Parathyroid adenoma (tissue), 2 donors: ENCODE results near the gene SYNPO2.

Experiments used
- H2AFZ ChIP-seq: fragments of 300-600 bp; sonication (generic); one replicate; pipeline ENCODE4 v1.7.0; 2017; ENCODE audit warnings: antibody characterized with exemption, mild to moderate bottlenecking
- H3K27ac ChIP-seq: fragments of 300-600 bp; sonication (generic); one replicate; pipeline ENCODE4 v1.7.0; 2017
- H3K27me3 ChIP-seq: fragments of 300-600 bp; sonication (generic); one replicate; pipeline ENCODE4 v1.7.0; 2017; ENCODE audit warnings: low read length; ENCODE audit not compliant: control insufficient read depth, insufficient read depth
- H3K36me3 ChIP-seq: fragments of 300-600 bp; sonication (generic); one replicate; pipeline ENCODE4 v1.7.0; 2017; ENCODE audit warnings: low read length; ENCODE audit not compliant: control insufficient read depth, insufficient read depth
- H3K4me1 ChIP-seq: fragments of 300-600 bp; sonication (generic); one replicate; pipeline ENCODE4 v1.7.0; 2017; ENCODE audit warnings: control low read depth
- H3K4me2 ChIP-seq: fragments of 300-600 bp; sonication (generic); one replicate; pipeline ENCODE4 v1.7.0; 2017; ENCODE audit warnings: low read length
- H3K4me3 ChIP-seq: fragments of 300-600 bp; sonication (generic); one replicate; pipeline ENCODE4 v1.7.0; 2017; ENCODE audit warnings: low read depth, low read length
- H3K79me2 ChIP-seq: fragments of 300-600 bp; sonication (generic); one replicate; pipeline ENCODE4 v1.7.0; 2017; ENCODE audit warnings: control low read depth
- H3K9ac ChIP-seq: fragments of 300-600 bp; sonication (generic); one replicate; pipeline ENCODE4 v1.7.0; 2017; ENCODE audit warnings: mild to moderate bottlenecking
- H3K9me3 ChIP-seq: fragments of 300-600 bp; sonication (generic); one replicate; pipeline ENCODE4 v1.7.0; 2017; ENCODE audit warnings: low read length; ENCODE audit not compliant: control insufficient read depth
- CTCF ChIP-seq: fragments of 300-600 bp; sonication (generic); IDR thresholded peaks from one replicate; pipeline ENCODE4 v1.7.0; 2017; ENCODE audit warnings: antibody characterized with exemption, mild to moderate bottlenecking
- donor health status: primary hyperparathyroidism.

Gene SYNPO2

GRCh38 chr4:118923891-118924290 lies 35.2 kb downstream of the SYNPO2 start:
- Histone ChIP-seq H3K27ac (no peak overlapping the region), H3K36me3 (no peaks in the 10 kb centered on the region), H3K4me1 (no peaks in the 10 kb centered on the region), H3K9me3 (no peaks in the 10 kb centered on the region), H3K9ac (no peak overlapping the region), H3K4me3 (no peak overlapping the region), H3K4me2 (no peak overlapping the region), H3K27me3 (no peaks in the 10 kb centered on the region), H3K79me2 (no peaks in the 10 kb centered on the region), H2AFZ (no peak overlapping the region)
- TF ChIP-seq CTCF: no peak

- no peaks in the 10 kb centered on the region for H3K36me3 ChIP-seq
- H3K27me3 ChIP-seq: no peaks in the 10 kb centered on the region
- no peak overlapping the region for H3K27ac ChIP-seq
- H2AFZ ChIP-seq: no peak overlapping the region
- H3K9me3 ChIP-seq: no peaks in the 10 kb centered on the region
- H3K79me2 ChIP-seq: no peaks in the 10 kb centered on the region
- H3K4me1 ChIP-seq: no peaks in the 10 kb centered on the region
- no peak overlapping the region for H3K9ac ChIP-seq
- H3K4me2 ChIP-seq: no peak overlapping the region
- no peak for TF ChIP-seq CTCF
- no peak overlapping the region for H3K4me3 ChIP-seq
Observed at GRCh38 chr4:118927974-118928373, 39.3 kb downstream of the SYNPO2 start.

- TF ChIP-seq CTCF: no peak
- Histone ChIP-seq H3K4me1 (no peaks in the 10 kb centered on the region), H3K79me2 (no peaks in the 10 kb centered on the region), H3K27me3 (no peaks in the 10 kb centered on the region), H2AFZ (no peak overlapping the region), H3K9ac (no peak overlapping the region), H3K4me2 (no peak overlapping the region), H3K4me3 (no peak overlapping the region), H3K27ac (no peak overlapping the region), H3K9me3 (no peaks in the 10 kb centered on the region), H3K36me3 (no peaks in the 10 kb centered on the region)
Observed at GRCh38 chr4:118930255-118930654, 41.6 kb downstream of the SYNPO2 start.

GRCh38 chr4:118931786-118932185 lies 43.1 kb downstream of the SYNPO2 start:
- no peaks in the 10 kb centered on the region for H3K79me2 ChIP-seq
- H3K27me3 ChIP-seq: no peaks in the 10 kb centered on the region
- no peak for TF ChIP-seq CTCF
- no peak overlapping the region for H2AFZ ChIP-seq
- H3K4me2 ChIP-seq: no peak overlapping the region
- no peak overlapping the region for H3K9ac ChIP-seq
- H3K9me3 ChIP-seq: no peaks in the 10 kb centered on the region
- no peaks in the 10 kb centered on the region for H3K4me1 ChIP-seq
- H3K27ac ChIP-seq: no peak overlapping the region
- H3K4me3 ChIP-seq: no peak overlapping the region
- H3K36me3 ChIP-seq: no peaks in the 10 kb centered on the region

- Histone ChIP-seq H3K4me1 (no peaks in the 10 kb centered on the region), H3K27ac (no peak overlapping the region), H3K36me3 (no peaks in the 10 kb centered on the region), H3K9me3 (no peaks in the 10 kb centered on the region), H3K27me3 (no peaks in the 10 kb centered on the region), H3K79me2 (no peaks in the 10 kb centered on the region), H3K4me3 (no peak overlapping the region), H3K4me2 (no peak overlapping the region), H2AFZ (no peak overlapping the region), H3K9ac (no peak overlapping the region)
- TF ChIP-seq CTCF: no peak
Observed at GRCh38 chr4:118935819-118936218, 47.2 kb downstream of the SYNPO2 start.
